IPS DF 6.9 (cell line): ENCODE results near the gene TRAPPC11.

ENCODE experiments used
- DNase-seq: peaks from one replicate; pipeline ENCODE4 v3.0.0-alpha.2; 2013; ENCODE audit warnings: low read depth, low spot score
- H3K27ac ChIP-seq: one replicate; pipeline ENCODE4 v1.5.1; 2013; ENCODE audit warnings: low read length, control low read depth
- H3K27me3 ChIP-seq: 2 replicates; pipeline ENCODE4 v1.6.1; 2013; ENCODE audit warnings: mild to moderate bottlenecking, low read length; ENCODE audit not compliant: control insufficient read depth, insufficient read depth
- H3K36me3 ChIP-seq: 2 replicates; pipeline ENCODE4 v1.6.1; 2013; ENCODE audit warnings: low read length; ENCODE audit not compliant: control insufficient read depth, insufficient read depth
- H3K4me1 ChIP-seq: 2 replicates; pipeline ENCODE4 v1.6.1; 2013; ENCODE audit warnings: low read length; ENCODE audit not compliant: control insufficient read depth, insufficient read depth
- H3K4me3 ChIP-seq: 2 replicates; pipeline ENCODE4 v1.5.1; 2013; ENCODE audit warnings: mild to moderate bottlenecking, low read length
- H3K9me3 ChIP-seq: 2 replicates; pipeline ENCODE4 v1.6.1; 2013; ENCODE audit warnings: low read length, inconsistent platforms; ENCODE audit not compliant: control insufficient read depth, insufficient read depth
- WGBS: extraction: QIAGEN DNeasy Blood & Tissue Kit; methylation state at CpG from one replicate; pipeline ENCODE4 v1.1.7; 2013; ENCODE audit warnings: mixed read lengths, missing lambda C conversion rate; ENCODE audit not compliant: insufficient read length, insufficient coverage; 5-methylcytosine and 5-hydroxymethylcytosine counted together

Gene TRAPPC11

DNA sequence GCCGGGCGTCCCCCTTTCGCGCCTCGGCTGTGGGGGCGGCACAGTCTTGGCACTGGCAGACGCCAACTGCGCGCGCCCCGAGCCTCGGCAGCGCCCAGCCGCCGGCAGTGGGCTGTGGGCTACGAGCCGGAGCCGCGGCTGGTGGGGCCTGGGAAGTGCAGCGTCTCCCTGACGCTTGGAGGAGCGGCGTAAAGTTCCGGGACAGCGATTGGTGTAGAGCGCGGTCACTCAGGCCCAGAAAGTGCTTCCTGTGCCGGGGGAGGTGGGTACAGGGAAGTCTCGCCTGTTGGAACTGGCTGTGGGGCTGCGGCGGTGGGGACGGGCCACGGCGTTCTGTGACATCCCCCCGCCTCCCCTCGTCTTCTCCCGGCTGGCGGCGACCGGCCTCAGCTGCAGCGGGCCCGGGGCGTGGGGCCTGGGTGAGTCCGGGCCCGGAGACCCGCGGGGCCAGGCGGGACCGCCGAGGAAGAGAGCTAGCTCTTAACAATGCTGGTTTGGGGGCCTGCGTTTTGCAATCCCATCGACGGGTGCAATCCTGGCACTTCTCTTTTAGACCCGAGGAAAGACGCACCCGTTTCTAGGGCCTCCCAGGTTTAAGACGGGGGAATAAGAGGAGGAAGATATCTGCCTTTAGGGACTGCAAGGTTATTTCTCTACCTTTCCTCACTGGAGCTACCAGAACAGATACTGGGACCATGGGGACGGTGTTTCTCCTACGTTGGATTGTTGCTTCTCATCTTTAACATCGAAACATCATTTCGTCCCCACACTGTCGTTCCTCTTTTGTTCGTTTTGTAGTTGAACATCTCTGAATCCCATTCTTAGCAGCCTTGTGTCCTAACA is at the start of gene TRAPPC11, which contains the start of gene RWDD4:
Gene TRAPPC11 (plus strand): TSS at position 265 of the 843 bp plus-strand sequence. CDS start 4,575 bp downstream, outside the sequence.
Gene RWDD4 (minus strand): TSS at position 157 of the 843 bp plus-strand sequence. CDS start 233 bp downstream, outside the sequence.
- WGBS = no CpG with 5 or more reads among the region's 63 CpGs
- H3K36me3 ChIP-seq = no peaks in the 10 kb centered on the region
- no peaks in the 10 kb centered on the region; the same call in 1 of the 2 replicates for H3K4me1 ChIP-seq
- no peak within 1 kb of the TSS for H3K27ac ChIP-seq
- no peaks in the 10 kb centered on the region for H3K9me3 ChIP-seq
- DNase-seq = peak; percentile 80
- no peaks in the 10 kb centered on the region for H3K27me3 ChIP-seq
- H3K4me3 ChIP-seq = peak within 1 kb of the TSS; percentile 92; the same call in 1 of the 2 replicates

- no peaks in the 10 kb centered on the region for H3K9me3 ChIP-seq
- no CpG with 5 or more reads among the region's 2 CpGs for WGBS
- no peak for DNase-seq
- no peak overlapping the region for H3K27ac ChIP-seq
- H3K36me3 ChIP-seq = no peaks in the 10 kb centered on the region
- H3K4me1 ChIP-seq = no peaks in the 10 kb centered on the region
- no peak overlapping the region for H3K4me3 ChIP-seq
- H3K27me3 ChIP-seq = no peaks in the 10 kb centered on the region
Observed at GRCh38 chr4:183610033-183610432, 49.1 kb upstream of the TRAPPC11 start.

- Histone ChIP-seq H3K27me3 (no peaks in the 10 kb centered on the region), H3K9me3 (no peaks in the 10 kb centered on the region), H3K4me3 (no peak overlapping the region), H3K4me1 (no peaks in the 10 kb centered on the region), H3K36me3 (no peaks in the 10 kb centered on the region), H3K27ac (no peak overlapping the region)
- WGBS = no CpG with 5 or more reads among the region's 7 CpGs
- no peak for DNase-seq
Observed at GRCh38 chr4:183610613-183611012, 48.5 kb upstream of the TRAPPC11 start.

- H3K36me3 ChIP-seq = no peaks in the 10 kb centered on the region
- H3K4me1 ChIP-seq = no peaks in the 10 kb centered on the region
- WGBS = no CpG with 5 or more reads among the region's 15 CpGs
- no peaks in the 10 kb centered on the region for H3K27me3 ChIP-seq
- DNase-seq = no peak
- no peaks in the 10 kb centered on the region for H3K9me3 ChIP-seq
- H3K27ac ChIP-seq = no peak overlapping the region
- no peak overlapping the region for H3K4me3 ChIP-seq
Observed at GRCh38 chr4:183611210-183611830, 47.8 kb upstream of the TRAPPC11 start.

DNA sequence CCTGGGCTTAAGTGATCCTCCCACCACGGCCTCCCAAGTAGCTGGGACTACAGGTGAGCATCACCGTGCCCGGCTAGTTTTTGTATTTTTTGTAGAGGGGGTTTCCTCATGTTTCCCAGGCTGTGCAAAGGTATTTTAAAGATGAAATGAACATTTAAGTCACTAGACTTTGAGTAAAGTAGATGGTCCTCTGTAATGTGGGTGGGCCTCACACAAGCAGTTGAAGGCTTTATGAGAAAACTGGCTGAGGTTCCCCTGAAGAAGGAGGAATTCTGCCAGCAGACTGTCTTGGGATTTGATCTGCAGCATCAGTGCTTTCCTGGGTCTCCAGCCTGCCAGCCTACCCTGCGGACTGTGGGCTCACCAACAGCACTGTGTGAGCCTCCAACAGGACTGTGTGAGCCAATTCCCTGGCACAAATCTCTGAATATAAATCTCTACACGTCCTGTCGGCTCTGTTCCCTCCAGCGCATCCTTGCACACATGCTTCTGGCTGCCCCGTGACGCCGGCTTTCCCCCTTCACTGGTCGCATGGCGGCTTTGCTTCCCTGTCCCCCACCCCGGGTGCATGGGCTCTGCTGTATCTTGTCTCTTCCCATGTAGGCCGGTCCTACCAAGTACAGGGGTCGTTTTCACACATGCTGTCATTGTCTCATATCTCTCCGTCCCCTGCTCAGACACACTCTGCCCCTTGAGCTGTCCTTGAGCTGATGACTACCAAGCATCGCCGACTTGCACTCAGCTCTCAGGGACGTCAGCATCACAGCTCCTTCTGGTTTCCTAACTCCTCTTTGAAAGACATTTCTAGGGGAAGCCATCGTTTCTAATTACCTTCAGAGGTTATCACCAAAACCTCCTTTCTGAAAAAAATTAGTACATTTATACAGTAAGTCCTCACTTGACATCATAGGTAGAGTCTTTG is 46.5 kb upstream of the TRAPPC11 start:
- no peaks in the 10 kb centered on the region for H3K36me3 ChIP-seq
- no peaks in the 10 kb centered on the region for H3K9me3 ChIP-seq
- H3K27ac ChIP-seq = no peak overlapping the region
- DNase-seq = no peak
- no peaks in the 10 kb centered on the region for H3K27me3 ChIP-seq
- H3K4me1 ChIP-seq = no peaks in the 10 kb centered on the region
- no CpG with 5 or more reads among the region's 20 CpGs for whole genome bisulfite sequencing
- no peak overlapping the region for H3K4me3 ChIP-seq

- Histone ChIP-seq H3K36me3 (no peaks in the 10 kb centered on the region), H3K4me1 (no peaks in the 10 kb centered on the region), H3K9me3 (no peaks in the 10 kb centered on the region), H3K27me3 (no peaks in the 10 kb centered on the region), H3K4me3 (no peak overlapping the region), H3K27ac (no peak overlapping the region)
- WGBS = no CpG with 5 or more reads among the region's 2 CpGs
- no peak for DNase-seq
Observed at GRCh38 chr4:183617075-183617474, 42.0 kb upstream of the TRAPPC11 start.

- H3K27ac ChIP-seq = no peak overlapping the region
- DNase-seq = no peak
- no peaks in the 10 kb centered on the region for H3K36me3 ChIP-seq
- no peak overlapping the region for H3K4me3 ChIP-seq
- no peaks in the 10 kb centered on the region for H3K27me3 ChIP-seq
- WGBS = no CpG with 5 or more reads among the region's 4 CpGs
- no peaks in the 10 kb centered on the region for H3K4me1 ChIP-seq
- no peaks in the 10 kb centered on the region for H3K9me3 ChIP-seq
Observed at GRCh38 chr4:183618681-183619080, 40.4 kb upstream of the TRAPPC11 start.

DNA sequence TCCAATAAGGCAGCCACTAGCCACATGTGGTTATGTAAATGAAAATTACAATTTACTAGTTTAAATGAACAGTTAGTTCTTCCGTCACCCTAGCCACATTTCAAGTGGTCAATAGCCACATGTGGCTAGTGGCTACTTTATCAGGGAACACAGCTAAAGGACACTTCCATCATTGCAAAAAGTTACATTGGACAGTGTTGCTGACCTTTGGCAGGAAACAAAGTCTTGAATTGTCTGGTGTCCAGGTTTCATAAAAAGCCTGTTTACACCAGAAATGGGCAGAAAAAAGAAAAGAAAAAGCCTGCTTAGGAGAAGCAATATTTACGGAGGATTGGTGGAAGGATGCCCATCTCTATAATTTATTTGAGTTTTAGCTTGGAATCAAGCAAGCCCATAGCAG is 38.7 kb upstream of the TRAPPC11 start:
- no peaks in the 10 kb centered on the region for H3K36me3 ChIP-seq
- H3K9me3 ChIP-seq = no peaks in the 10 kb centered on the region
- H3K27me3 ChIP-seq = no peaks in the 10 kb centered on the region
- no peaks in the 10 kb centered on the region for H3K4me1 ChIP-seq
- H3K4me3 ChIP-seq = no peak overlapping the region
- H3K27ac ChIP-seq = no peak overlapping the region
- no CpG with 5 or more reads among the region's 2 CpGs for WGBS
- no peak for DNase-seq

DNA sequence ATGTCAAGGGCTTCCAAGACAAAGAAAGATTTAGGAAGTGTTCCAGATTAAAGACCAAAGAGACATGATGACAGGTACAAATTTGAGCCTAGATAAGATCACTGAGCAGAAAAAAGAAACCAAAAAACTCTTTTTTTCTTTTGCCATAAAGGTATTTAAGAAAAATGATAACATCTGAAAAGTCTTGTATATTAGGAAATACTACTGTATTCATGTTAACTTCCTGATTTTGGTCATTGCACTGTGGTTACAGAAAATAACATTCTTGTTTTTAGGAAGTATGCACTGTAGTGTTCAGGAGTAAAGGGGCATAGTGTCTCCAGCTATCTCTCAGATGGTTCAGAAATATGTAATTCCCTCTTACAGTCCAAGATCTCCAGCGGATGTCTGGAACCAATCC is 37.2 kb upstream of the TRAPPC11 start:
- no CpG with 5 or more reads among the region's 1 CpG for WGBS
- no peak for DNase-seq

GRCh38 chr4:183624548-183624947 is 34.5 kb upstream of the TRAPPC11 start:
- H3K4me3 ChIP-seq = no peak overlapping the region
- H3K4me1 ChIP-seq = no peaks in the 10 kb centered on the region
- no peak overlapping the region for H3K27ac ChIP-seq
- WGBS = 100% methylated on average over 1 of the region's 6 CpGs
- no peaks in the 10 kb centered on the region for H3K36me3 ChIP-seq
- no peaks in the 10 kb centered on the region for H3K9me3 ChIP-seq
- DNase-seq = no peak
- H3K27me3 ChIP-seq = no peaks in the 10 kb centered on the region

More for the DNA sequence above, 37.2 kb upstream of the TRAPPC11 start:
- Histone ChIP-seq H3K9me3 (no peaks in the 10 kb centered on the region), H3K27ac (no peak overlapping the region), H3K27me3 (no peaks in the 10 kb centered on the region), H3K4me1 (no peaks in the 10 kb centered on the region), H3K4me3 (no peak overlapping the region), H3K36me3 (no peaks in the 10 kb centered on the region)
